Stimulated activated CD8-positive, alpha-beta memory T cell treated with anti-CD3 and anti-CD28 coated beads, Interleukin-4, amount 100 ng/mL, for 48 hours (primary cell): ENCODE results near the gene TBX18.

Experiments
- DNase-seq: peaks from one replicate; pipeline ENCODE4 v3.0.0-alpha.2; 2020

TBX18 gene

DNA sequence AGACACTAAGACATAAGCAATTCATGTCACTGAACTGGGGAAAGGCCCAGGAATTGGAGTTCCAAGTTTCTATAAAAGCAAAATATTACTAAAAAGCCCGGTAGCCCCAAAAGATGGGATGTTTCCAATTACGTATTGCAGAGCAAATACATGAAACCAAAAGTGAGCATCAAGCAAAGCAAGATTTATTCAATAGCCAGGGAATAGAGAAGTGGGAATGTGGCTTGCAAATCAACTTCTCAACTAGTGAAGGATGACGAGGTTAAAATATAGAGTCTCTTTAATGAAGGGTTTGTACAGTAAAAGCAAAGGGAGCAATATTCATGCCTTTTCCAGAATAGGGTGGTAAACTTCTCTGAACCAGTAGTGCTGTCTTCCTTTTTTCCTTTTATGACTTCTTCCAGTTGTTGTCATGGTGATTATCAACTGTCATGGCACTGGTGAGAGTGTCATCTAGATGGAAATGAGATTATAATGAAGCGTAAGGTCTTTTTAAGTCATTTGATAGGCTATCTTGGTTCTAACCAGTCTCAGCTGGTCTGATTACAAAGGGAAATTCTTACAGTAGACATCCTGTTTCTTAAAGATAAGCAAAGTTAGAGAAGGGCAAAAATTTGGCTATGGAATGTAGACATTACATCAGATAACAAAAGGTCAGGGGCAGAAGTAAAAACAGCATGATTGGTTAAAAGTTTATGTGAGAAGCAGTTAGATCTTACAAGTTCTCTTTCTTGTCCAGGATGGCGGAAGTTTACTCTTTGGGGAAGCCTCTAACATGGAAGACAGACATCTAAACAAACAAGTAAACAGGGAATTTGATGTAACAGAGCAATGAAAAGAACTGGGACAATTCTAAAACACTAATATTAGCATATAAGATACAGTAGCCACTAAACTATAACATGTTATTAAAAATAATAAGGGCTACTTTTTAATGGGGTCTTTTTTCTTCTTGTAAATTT is 96.9 kb downstream of the TBX18 start:
- DNase-seq: no peak

DNA sequence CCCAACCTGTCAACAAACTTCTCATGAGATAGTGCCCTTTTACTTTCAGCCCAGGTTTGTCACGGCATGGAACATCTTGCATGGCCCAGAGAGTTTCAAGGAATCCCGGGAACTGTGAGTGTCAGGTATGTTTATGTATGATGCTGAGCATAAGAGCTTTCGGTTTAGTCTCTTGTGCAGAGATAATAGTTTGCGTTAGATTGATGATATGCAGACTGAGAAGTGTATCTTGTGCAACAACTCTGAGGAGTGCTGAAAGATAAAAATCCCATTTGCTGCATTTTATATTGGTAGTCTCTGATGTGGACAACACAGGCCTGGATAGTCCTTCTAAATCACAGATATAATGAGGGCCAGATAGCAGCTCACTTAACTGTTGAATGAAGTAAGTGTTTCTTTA is 99.0 kb downstream of the TBX18 start:
- DNase-seq: no peak

DNA sequence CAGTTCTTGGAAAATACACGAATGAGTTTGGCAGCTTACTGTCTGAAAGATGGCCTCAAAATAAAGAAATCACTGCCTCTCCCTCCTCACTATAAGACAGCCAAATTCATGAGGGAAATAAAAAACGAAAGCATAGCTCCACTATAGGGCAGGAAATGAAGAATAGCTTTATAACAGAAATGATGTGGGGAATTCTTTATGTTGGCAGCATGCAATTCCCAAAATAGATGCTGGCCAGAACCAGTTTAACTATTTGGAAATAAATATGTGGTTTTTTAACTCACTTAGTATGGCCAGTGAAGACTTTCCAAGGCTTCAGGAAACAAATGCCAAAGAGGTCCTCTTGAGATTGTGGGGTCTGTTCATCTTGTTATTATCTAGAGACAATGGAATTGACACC is 100.5 kb downstream of the TBX18 start:
- no peak for DNase-seq

DNA sequence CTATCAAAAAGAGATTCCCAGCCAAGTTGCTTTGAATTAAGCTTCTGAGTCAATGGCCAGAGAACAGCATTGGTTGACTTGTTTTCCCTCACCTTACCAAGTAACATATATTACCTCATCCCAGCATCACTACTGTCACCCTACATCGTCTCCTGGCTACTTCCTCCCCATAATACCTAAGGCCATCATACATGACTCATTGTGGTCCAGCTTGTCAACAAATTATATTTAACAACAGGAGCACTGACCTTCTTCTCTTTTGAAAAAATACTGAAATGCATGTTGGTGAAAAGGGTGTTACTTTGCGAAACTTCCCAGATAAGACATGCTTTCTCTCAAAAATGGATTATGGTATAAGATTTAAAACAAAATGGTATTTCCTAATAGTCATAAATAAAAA is 106.9 kb downstream of the TBX18 start:
- DNase-seq: no peak

DNA sequence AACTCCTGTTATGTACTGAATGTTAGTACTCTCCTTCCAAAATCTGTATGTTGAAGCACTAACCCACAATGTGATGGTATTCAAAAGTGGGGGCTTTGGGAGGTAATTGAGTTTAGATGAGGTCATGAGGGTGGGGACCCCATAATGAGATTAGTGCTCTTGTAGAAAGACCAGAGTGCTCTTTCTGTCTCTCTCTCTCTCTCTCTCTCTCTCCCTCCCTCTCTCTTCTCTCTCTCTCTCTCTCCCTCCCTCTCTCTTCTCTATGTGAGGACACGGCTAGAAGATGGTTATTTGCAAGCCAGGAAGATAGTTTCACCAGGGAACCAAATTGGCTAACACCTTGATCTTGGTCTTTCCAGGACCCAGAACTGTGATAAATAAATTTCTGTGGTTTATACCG is 107.4 kb downstream of the TBX18 start:
- no peak for DNase-seq

DNA sequence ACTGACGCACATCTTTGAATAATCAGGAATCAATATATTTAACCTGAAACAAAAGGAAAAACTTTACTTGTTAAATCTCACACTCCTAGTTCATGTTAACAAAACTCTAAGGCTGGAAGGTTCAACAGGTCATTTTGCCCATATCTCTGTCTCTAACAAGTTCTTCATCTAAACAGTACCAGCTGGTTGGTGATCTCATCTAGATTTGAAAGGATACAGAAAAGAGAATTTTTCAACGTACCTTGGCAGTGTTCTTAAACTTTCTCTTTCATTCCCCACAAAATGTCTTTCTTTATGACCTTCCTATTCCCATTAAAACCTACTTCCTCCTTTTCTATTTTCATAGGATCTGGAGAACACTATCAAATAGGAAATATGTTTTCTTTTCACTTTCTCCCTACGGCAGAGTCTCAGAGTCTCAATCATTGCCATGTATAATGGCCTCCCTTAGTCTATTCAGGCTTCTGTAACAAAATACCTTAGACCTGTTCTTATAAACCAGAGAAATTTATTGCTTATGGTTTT is 111.3 kb downstream of the TBX18 start:
- DNase-seq: no peak

DNA sequence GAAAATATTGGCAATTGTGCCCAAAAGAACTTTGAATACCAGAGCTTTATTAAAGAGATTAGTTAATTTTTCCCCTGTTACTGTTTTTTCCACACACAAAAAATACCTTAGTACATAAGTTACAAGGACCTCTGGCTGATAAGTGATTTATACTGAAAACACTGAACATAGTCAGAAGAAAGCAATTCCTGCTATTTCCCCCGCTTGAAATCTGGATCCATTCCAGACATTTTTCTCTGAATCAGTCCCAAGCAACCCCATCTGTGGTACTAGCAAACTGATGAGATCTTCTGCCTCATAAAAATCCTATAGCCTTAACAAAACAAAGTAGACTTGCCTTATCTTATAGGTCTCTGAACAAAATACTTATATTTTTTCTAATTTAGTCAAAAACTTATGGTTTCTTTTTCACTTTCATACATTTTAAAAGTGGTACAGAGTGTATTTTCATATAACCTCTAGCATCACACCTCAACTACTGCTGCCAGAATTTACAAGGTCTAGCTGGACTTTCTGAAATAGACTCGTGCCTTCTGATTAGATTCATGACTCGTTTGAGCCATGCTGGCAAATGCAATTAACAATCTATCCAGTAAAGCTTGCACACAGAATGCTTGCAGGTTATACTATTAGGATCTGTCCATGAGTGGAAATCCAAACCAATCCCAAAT is 111.9 kb downstream of the TBX18 start:
- DNase-seq: no peak

DNA sequence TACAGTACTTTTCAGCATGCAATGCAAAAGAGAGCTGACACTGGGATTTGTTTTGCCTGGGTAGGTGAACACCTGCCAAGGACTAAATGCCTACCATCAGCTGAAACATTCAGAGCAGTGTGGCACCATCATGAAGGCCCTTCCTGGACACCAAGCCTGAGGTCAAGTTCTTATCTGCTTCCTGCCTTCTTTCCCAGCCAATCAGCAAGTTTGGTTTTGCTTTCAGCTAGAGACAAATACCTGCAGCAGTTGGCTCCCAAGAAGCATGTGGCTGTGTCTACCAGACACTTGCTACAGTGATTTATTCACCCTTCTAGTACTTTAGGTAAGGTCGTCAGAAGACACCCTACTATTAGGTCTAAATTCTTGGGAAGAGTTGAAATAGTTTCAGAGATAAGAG is 112.8 kb downstream of the TBX18 start:
- DNase-seq: no peak

DNA sequence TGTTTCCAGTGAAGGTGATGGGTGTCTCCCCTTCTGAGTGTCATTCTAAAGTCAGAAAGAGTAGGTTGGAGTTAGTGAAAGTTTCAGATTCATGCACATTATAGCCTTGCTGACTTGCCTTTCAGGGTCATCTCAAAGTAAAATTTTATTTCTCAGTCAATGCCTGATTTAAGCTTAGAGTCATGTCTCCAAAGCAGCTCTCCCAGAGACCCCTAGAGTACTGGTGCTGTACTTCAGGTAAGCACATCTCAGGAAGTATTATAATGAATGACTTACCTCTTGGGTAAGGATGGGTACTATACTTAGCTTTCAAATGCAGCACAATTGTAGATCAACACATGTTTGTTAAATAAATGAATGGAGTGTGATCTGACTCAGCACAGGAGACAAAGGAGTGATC is 116.0 kb downstream of the TBX18 start:
- DNase-seq: no peak

DNA sequence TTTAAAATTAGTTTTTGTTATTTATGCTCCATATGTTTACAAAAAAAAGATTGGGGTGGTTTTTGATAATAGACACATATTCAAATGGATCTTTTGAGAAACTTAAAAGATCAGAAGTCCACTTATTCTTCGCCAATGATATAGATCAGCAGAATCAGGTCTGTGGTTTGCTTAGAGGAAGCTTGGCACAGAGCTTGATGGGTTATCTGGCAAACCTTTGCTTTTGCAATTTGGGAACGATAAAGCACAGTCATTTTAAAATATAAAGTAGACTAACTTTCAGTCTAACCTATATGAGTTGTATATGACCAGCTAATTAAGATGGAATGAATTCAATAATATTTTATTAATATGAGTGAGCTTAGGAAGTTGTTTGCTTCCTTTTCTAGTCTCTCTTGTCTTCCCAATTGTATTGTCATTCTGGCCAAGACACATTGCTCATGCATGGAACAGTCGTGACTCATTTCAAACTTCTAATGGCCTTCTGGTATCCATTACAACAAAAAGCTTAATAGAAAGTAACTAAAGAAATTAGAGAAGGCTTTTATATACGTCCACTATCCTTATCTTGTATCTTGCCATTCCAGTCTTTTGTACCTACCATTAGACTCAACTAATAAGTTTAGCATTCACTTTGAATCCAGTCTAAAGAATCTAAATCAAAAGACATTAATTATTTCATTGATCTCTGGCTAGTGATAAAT is 118.7 kb downstream of the TBX18 start:
- no peak for DNase-seq

DNA sequence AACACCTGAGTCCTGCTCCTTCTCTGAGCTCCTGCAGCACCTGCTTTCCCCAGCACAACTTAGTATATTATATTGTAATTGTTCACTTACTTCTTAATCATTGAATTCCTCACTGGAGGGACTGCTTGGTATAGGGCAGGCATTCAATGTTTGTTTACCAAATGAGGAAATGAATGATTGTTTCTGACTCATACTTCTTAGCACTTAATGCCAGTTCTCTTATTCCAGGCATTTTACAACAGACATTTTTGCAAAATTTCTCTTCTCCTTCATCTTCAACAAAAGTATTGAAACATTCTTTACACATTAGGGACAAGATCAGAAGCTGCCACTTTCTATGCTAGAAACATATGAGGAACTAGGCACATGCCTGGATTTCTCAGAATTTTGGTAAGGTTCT is 119.4 kb downstream of the TBX18 start:
- DNase-seq: no peak

DNA sequence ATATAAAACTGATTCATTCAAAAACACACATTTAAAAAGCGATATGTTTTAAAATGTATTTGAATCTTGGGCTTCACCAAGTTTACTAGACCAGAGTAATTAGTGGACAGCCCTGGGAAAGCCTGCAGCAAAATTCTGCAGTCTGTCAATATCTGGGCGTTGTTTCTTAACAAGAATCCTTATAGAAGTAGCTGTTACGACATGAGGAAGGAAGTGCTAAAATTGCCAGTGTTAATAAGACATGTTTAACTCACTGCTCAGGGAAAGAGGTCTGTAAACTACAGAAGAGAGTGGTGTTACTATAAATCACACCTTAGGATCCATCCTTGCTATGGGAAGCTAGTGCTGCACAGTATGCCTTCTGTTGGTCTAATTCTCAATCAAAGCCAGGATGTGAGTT is 120.6 kb downstream of the TBX18 start:
- DNase-seq: no peak

DNA sequence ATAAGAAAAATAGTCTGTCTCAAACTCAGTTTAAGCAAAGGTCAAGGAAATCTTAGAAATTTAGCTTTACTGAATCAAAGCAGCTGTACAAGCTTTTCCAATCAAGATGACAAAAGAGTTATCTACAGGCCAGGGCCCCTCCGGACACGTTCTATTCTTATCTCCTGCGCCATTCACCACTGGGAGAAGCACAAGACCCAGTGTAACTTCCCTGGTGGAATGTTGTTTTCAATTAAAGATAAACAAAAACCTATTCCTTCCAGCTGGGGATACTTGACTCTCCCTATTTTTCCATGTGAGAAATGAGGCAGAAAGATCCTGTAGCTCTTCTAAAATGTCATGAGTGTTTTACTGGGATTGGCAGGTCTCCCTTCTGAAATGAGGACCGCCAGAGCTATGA is 123.3 kb downstream of the TBX18 start:
- DNase-seq: no peak

DNA sequence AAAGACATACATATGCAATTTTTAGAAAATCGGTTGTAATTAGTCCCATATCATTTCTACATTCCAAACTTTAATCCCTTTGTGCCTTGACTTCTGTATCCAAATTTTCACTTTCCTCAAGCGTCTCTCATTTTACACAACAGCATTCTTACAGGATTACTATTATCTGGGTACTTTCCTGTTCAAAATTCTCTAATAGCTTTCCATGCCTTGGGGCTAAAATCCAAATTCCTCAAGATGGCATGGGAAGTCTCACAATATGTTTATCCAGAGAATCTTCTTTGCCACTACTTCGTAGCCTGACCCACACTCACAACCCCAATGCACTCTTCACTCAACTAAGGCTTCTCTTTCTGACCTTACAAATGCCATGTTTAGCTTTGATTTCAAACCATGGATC is 125.0 kb downstream of the TBX18 start:
- DNase-seq: no peak

DNA sequence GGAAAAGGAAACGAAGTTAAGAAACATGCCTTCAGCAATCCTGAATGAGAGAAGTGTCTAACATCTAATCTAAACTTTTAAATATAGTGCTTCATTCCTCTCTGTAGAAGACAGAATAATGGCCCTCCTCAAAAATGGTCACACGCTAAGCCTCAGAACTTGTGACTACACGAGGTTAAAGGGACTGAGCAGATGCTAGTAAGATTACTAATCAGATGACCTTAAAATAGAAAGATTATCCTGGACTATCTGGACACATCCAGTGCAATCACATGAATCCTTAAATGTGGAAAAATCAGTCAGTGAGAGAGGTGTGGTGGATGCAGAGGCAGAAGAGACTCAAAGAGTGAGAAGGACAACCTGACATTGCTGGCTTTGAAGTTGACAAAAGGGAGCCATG is 126.1 kb downstream of the TBX18 start:
- DNase-seq: no peak
